ENCODE data around the gene MT2A. TPM values are rescaled to one million over a fixed set of nuclear protein-coding genes. Genes with fewer than 3 reads are reported as not detected.

Gene MT2A
- total and polyA plus RNA-seq, 10 donors = 25.3 to 176 (median 60.5) TPM

GRCh38 chr16:56645311-56645710 lies 36.9 kb downstream of the MT2A start:
- Histone ChIP-seq H3K4me3 (no peak overlapping the region), H3K9me3 (no peaks in the 10 kb centered on the region), H3K27me3 (replicated peaks in 1 of 7) (peaks cover 0 to 80% (median 20%) of the 10 kb centered on the region in 7 donors), H3K27ac (no peak overlapping the region), H3K36me3 (no peaks in the 10 kb centered on the region), H3K4me1 (peaks cover 4 to 21% (median 16%) of the 10 kb centered on the region in 6 donors)
- TF ChIP-seq POLR2A (IDR thresholded peaks at IDR 0.05) (no peak), POLR2AphosphoS5 (IDR thresholded peaks at IDR 0.05) (no peak)
- TF ChIP-seq, protein P1, sequence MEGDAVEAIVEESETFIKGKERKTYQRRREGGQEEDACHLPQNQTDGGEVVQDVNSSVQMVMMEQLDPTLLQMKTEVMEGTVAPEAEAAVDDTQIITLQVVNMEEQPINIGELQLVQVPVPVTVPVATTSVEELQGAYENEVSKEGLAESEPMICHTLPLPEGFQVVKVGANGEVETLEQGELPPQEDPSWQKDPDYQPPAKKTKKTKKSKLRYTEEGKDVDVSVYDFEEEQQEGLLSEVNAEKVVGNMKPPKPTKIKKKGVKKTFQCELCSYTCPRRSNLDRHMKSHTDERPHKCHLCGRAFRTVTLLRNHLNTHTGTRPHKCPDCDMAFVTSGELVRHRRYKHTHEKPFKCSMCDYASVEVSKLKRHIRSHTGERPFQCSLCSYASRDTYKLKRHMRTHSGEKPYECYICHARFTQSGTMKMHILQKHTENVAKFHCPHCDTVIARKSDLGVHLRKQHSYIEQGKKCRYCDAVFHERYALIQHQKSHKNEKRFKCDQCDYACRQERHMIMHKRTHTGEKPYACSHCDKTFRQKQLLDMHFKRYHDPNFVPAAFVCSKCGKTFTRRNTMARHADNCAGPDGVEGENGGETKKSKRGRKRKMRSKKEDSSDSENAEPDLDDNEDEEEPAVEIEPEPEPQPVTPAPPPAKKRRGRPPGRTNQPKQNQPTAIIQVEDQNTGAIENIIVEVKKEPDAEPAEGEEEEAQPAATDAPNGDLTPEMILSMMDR (IDR thresholded peaks at IDR 0.05 in 8 of 11, conservative IDR thresholded peaks at IDR 0.05 in 3 of 11) = no peak
- DNase-seq = no peak
- intact Hi-C loops (cut with DNase I; ENCODE audit: low total_unique reads) = no loop called here
- 76 to 91% (median 83%) methylated on average over 1 of the region's 1 CpG for WGBS, 5 donors

GRCh38 chr16:56645838-56646237 lies 37.5 kb downstream of the MT2A start:
- Histone ChIP-seq H3K27ac (no peak overlapping the region), H3K36me3 (no peaks in the 10 kb centered on the region), H3K27me3 (replicated peaks in 1 of 7) (peaks cover 0 to 75% (median 20%) of the 10 kb centered on the region in 7 donors), H3K4me1 (peaks cover 4 to 21% (median 16%) of the 10 kb centered on the region in 6 donors), H3K9me3 (no peaks in the 10 kb centered on the region), H3K4me3 (no peak overlapping the region)
- TF ChIP-seq, protein P1 (IDR thresholded peaks at IDR 0.05 in 8 of 11, conservative IDR thresholded peaks at IDR 0.05 in 3 of 11) = no peak
- no peak for TF ChIP-seq POLR2AphosphoS5 (IDR thresholded peaks at IDR 0.05)
- TF ChIP-seq POLR2A (IDR thresholded peaks at IDR 0.05) = no peak
- intact Hi-C loops (cut with DNase I; ENCODE audit: low total_unique reads) = no loop called here
- DNase-seq = no peak
- WGBS, 5 donors = 0 to 41% (median 0%) methylated on average over 1 of the region's 1 CpG

DNA sequence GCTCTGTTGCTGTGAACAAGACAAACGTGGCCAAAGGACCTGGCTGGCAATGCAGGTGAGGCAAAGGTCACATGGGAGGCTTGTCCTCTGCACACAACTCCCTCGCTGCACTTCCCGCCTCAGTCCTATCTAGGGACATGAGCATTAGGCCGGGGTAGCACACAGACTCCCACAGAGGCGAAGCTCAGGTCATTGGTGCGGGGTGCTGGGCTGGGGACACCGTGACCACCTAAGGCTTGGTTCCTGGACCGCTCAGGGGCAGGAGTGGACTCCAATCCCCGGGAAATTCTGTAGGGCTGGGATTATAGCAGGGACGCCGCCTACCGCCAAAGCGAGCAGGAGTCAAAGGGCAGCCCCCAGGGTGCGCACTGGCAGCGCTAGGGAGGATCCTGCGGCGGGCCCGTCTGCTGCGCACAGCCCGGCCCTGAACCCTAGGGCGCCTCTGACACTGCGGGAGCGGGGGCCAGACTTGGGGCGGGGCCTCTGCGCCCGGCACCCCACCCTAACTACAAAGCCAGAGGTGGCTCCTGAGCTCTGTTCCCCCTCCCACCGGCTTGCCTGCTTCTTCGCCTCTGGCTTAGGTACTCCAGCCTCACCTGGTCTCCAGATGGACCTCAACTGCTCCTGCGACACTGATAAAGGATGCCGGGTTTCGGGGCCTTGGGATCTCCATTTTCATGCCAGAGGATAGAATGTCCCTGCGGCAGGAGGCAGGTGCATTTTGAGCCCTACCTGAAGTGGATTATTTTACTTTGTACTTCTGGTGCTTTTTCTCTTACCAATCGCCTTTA lies 39.5 kb downstream of the MT2A start:
- intact Hi-C loops (cut with DNase I; ENCODE audit: low total_unique reads) = no loop called here
- H3K27ac ChIP-seq = no peak overlapping the region
- no peaks in the 10 kb centered on the region for H3K9me3 ChIP-seq
- peaks cover 4 to 16% (median 14%) of the 10 kb centered on the region in 6 donors for H3K4me1 ChIP-seq
- no peak overlapping the region for H3K4me3 ChIP-seq
- peak; percentile 49 for DNase-seq
- WGBS, 5 donors = 26 to 52% (median 32%) methylated on average over 31 to 33 of the region's 33 CpGs
- TF ChIP-seq POLR2A (IDR thresholded peaks at IDR 0.05) (no peak), POLR2AphosphoS5 (IDR thresholded peaks at IDR 0.05) (no peak)
- TF ChIP-seq, protein P1 (IDR thresholded peaks at IDR 0.05 in 8 of 11, conservative IDR thresholded peaks at IDR 0.05 in 3 of 11) = no peak
- peaks cover 0 to 81% (median 18%) of the 10 kb centered on the region in 7 donors for H3K27me3 ChIP-seq (replicated peaks in 1 of 7)
- no peaks in the 10 kb centered on the region for H3K36me3 ChIP-seq

- no peak overlapping the region for H3K4me3 ChIP-seq
- TF ChIP-seq POLR2A (IDR thresholded peaks at IDR 0.05) (no peak), POLR2AphosphoS5 (IDR thresholded peaks at IDR 0.05) (no peak)
- TF ChIP-seq, protein P1 (IDR thresholded peaks at IDR 0.05 in 8 of 11, conservative IDR thresholded peaks at IDR 0.05 in 3 of 11) = no peak
- H3K27me3 ChIP-seq (replicated peaks in 1 of 7) = peaks cover 0 to 68% (median 11%) of the 10 kb centered on the region in 7 donors
- intact Hi-C loops (cut with DNase I; ENCODE audit: low total_unique reads) = no loop called here
- no peaks in the 10 kb centered on the region for H3K9me3 ChIP-seq
- H3K27ac ChIP-seq = no peak overlapping the region
- H3K36me3 ChIP-seq = no peaks in the 10 kb centered on the region
- DNase-seq = peak; percentile 47
- WGBS, 5 donors = 91 to 96% (median 94%) methylated on average over 2 of the region's 2 CpGs
- H3K4me1 ChIP-seq = peaks cover 0 to 2% (median 0%) of the 10 kb centered on the region in 6 donors
Observed at GRCh38 chr16:56649271-56649670, 40.9 kb downstream of the MT2A start.
